H1 (cell line): ENCODE data around the gene TRMT10B. TPM values are rescaled to one million over a fixed set of nuclear protein-coding genes. Genes with fewer than 3 reads are reported as not detected.

Experiments used
- ASH2L ChIP-seq: fragments of 200-600, 300-600 bp; sonication (generic); IDR thresholded peaks from one replicate; pipeline ENCODE4 v1.7.1; 2017; ENCODE audit warnings: low read length
- BCL11A ChIP-seq, 2 experiments: IDR thresholded peaks; one replicate each; pipeline ENCODE4 v1.6.1; 2011; ENCODE audit warnings: low read depth in 2 of 2, low read length in 2 of 2, mild to moderate bottlenecking in 2 of 2
- CHD1 ChIP-seq: IDR thresholded peaks from 2 replicates; pipeline ENCODE4 v1.6.1; 2012; ENCODE audit warnings: low read depth, low read length, improper control_type of control experiment
- CHD7 ChIP-seq: fragments of 300-600 bp; sonication (generic); IDR thresholded peaks from 2 replicates; pipeline ENCODE4 v1.7.1; 2012; ENCODE audit warnings: low read length, moderate library complexity, mild to moderate bottlenecking, inconsistent platforms; ENCODE audit not compliant: insufficient replicate concordance
- FOSL1 ChIP-seq: IDR thresholded peaks from 2 replicates; pipeline ENCODE4 v1.6.1; 2011; ENCODE audit warnings: mild to moderate bottlenecking, low read depth, low read length, moderate library complexity; ENCODE audit not compliant: insufficient read depth
- GTF2F1 ChIP-seq: IDR thresholded peaks from 2 replicates; pipeline ENCODE4 v1.6.1; 2012; ENCODE audit warnings: low read depth, low read length, improper control_type of control experiment, borderline replicate concordance
- JUND ChIP-seq: IDR thresholded peaks from 2 replicates; pipeline ENCODE4 v1.6.1; 2011; ENCODE audit warnings: mild to moderate bottlenecking, improper control_type of control experiment, low read length
- NANOG ChIP-seq: IDR thresholded peaks from 2 replicates; pipeline ENCODE4 v1.6.1; 2011; ENCODE audit warnings: low read length, low read depth, mild to moderate bottlenecking, inconsistent platforms; ENCODE audit not compliant: insufficient read depth, poor library complexity, severe bottlenecking
- POLR2A ChIP-seq, 2 experiments: IDR thresholded peaks; 1 replicate in 1 of 2; 2 replicates in 1 of 2; pipeline ENCODE4 v1.6.1; 2011; ENCODE audit warnings: low read depth in 2 of 2, low read length in 2 of 2, mild to moderate bottlenecking in 2 of 2; ENCODE audit errors: control extremely low read depth in 1 of 2
- SIRT6 ChIP-seq: IDR thresholded peaks from one replicate; pipeline ENCODE4 v1.7.1; 2012; ENCODE audit warnings: low read length, inconsistent platforms
- SP2 ChIP-seq: IDR thresholded peaks from 2 replicates; pipeline ENCODE4 v1.6.1; 2012; ENCODE audit warnings: mild to moderate bottlenecking, low read length, inconsistent platforms
- TAF1 ChIP-seq: IDR thresholded peaks from 2 replicates; pipeline ENCODE4 v1.6.1; 2011; ENCODE audit warnings: mild to moderate bottlenecking, low read depth, low read length
- polyA plus RNA-seq, 7 experiments: library from polyadenylated mRNA; depleted of rRNA in 3 of 7; stranded (reverse) in 5 of 7; unstranded in 2 of 7; fragments of >200 nt in 5 of 7; fragments of 200-250 nt in 2 of 7; gene quantifications; 1 replicate in 5 of 7; 2 replicates in 1 of 7; 4 replicates in 1 of 7; pipeline versions ENCODE4 v1.2.1 to v1.2.3, GENCODE V29; 2011 to 2013; ENCODE audit warnings: missing spikeins in 2 of 7, mixed read lengths in 2 of 7
- total RNA-seq: library from RNA; stranded (reverse); fragmentation: NEBNext Ultra II Directional; extraction: Animal tissue kit (Norgen Biotek cat#: 25700); gene quantifications from 2 replicates; pipeline ENCODE4 v1.2.1, GENCODE V29; 2021

The TRMT10B gene
- total and polyA plus RNA-seq, 2 of the 8 experiments (the other 6 are each of a cell fraction or from before 2014, with no cell fraction given) = 2.4 to 4.5 TPM

- no peak; the same call in 1 of the 2 replicates for TF ChIP-seq JUND
- TF ChIP-seq GTF2F1 = 0 out of 2 replicates have a peak, but pooled peaks have one; percentile 20
- peak; percentile 65 to 82; a peak in 2 of 3 replicates for TF ChIP-seq POLR2A (IDR thresholded peaks at IDR 0.05; ENCODE audit: control extremely low read depth in 1 of 2, low read depth in 2 of 2, low read length in 2 of 2)
- peak; percentile 69 for TF ChIP-seq CHD7
- no peak for TF ChIP-seq BCL11A (IDR thresholded peaks at IDR 0.05; ENCODE audit: low read depth in 2 of 2, low read length in 2 of 2)
- TF ChIP-seq NANOG = no peak
- peak; percentile 91 for TF ChIP-seq TAF1
- TF ChIP-seq ASH2L = peak; percentile 94
- TF ChIP-seq SP2 = no peak
- no peak for TF ChIP-seq CHD1
- peak; percentile 37; the same call in 1 of the 2 replicates for TF ChIP-seq FOSL1
- TF ChIP-seq SIRT6 = no peak
Measured at GRCh38 chr9:37800631-37801286, 47.2 kb downstream of the TRMT10B start, which contains the start of gene DCAF10 (continued).
